Activated CD8-positive, alpha-beta memory T cell treated with anti-CD3 and anti-CD28 coated beads for 24 hours (primary cell): ENCODE results near the gene SLC12A3.
A peak's percentile ranks its signal among the peaks of the same experiment; 100 is the strongest.
"Not testable (repeated sequence)": the region's sequence is repeated elsewhere in the genome, so short reads cannot be mapped to it uniquely, and the experiment has no call there.

Experiments
- DNase-seq: peaks from one replicate; pipeline ENCODE4 v3.0.0-alpha.2; 2020

Gene SLC12A3

DNA sequence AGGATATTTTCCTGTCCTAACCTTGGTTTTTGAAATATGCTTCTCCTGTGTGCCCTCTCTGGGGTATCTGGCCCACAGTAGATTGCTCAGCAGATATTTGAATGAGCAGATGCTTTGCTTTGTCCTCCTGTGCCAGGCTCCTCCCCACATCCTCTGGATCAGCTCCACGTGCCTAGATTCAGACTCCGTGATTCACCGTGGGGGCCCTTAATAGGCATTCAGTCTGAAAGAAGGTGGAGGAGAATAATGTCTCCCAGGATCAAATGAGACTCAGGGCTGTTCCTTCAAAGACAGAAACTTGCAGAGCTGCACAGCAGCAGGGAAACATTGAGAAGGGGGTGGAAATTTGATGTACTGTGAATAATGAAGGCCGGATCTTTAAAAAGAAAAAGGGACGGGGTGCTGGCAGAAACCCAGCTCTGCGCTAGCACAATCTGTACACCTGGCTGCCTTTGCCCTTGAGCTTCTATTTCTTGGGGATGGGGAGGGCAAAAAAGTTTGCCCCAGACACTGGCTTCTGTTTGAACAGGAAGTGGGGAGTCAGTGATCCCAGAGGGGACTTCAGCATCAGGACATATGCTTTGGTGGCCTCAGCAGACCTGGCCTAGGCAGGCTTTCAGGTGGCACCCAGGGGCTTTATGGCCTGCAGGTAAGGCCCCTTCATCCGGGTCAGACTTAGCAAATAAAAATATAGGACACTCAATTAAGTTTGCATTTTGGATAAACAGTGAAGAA, 15.9 kb upstream of the SLC12A3 start:
- DNase-seq: no peak

DNA sequence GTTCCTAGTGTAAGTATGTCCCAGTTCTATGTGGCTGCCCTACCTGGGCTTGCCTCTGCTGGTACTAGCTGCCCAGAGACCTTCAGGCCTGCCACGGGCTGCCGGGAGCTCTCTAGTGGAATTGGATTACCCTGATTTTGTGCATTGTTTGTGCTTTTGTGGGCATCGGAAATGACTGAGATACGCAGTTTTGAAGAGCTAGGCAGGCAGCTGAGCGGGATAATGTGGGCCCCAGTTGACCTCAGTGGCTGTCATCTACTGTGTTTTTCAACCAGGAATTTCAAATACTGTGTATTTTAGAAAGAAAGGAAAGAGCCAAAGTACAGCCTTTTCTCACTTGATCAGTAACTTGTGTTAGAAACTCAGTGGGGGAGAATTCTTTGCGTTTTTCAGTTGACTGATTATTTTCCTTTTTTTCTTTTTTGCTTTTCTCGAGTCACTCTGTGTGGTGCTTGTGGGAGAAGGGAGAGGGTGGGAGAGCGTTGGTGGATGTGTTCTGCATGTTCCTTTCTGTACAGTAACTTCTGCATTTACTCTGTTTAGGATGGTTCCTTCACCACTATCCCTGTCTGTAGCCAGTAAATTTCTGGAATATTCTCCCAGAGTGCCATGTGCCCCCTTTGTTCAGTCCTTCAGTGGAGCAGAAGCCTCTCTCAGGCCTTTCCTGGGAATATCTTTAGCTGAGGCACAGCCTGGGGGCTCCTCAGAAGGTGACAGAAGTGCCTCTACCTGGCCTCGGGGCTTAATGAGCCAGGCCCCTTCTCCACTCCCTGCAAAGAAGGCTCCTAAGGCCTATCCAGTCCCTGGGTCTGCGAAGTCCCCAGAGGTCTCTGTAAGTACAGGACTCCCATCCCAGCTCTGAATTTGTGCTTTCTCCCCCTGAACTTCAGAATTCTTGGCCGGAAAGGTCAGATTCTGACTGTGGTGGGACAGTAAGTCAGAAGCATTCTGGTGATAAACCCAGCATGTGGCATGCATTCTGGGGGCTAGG, 15.0 kb upstream of the SLC12A3 start:
- DNase-seq: no peak

DNA sequence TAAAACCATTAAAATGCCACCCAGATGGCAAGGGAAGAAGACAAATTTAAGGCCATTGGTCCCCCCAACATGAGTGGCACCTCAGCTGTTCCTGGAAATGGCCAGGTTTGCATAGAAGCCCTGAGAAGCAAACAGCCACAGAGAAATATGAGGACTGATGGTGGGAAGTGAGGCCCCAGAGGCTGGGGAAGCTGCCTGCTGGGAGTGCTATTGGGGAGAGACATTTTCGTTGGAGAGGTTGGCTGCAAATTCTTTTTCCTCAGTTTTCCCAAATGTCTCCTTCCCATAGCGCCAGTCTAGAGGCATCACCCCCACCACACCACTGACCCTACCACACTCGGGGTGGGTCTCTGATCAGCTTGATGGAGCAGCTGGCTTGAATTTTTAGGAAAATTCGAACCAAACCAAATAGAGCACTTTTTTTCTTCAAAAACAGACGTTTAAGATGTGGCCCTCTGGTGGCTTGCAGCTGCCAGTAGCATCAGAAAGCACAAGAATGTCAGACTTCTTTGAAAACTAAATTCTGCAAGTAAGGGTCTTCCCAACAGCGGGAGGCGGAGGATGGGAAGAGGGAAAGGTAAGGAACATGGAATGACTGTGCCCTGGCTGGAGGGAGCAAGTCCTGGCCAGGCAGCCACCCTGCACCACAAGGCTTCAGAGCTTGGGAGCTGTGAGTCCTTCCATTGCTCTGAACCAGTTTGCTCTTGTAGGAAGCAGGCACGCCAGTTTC, 13.2 kb upstream of the SLC12A3 start:
- DNase-seq: no peak

DNA sequence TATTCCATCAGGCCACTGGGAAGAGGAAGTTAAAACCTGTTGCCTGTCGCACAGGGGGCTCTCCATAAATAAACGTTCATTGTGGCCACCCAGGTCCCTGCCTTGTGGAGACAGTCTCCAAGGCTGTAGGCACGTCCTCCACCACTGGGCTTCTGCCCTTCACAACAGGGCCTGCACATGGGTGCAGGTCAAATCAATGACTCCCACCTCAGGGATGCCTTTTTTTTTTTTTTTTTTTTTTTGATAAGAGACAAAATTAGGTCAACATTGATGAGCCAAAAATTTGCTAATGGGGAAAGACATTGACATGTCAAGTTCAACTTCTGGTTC, 12.6 kb upstream of the SLC12A3 start:
- DNase-seq: no peak

DNA sequence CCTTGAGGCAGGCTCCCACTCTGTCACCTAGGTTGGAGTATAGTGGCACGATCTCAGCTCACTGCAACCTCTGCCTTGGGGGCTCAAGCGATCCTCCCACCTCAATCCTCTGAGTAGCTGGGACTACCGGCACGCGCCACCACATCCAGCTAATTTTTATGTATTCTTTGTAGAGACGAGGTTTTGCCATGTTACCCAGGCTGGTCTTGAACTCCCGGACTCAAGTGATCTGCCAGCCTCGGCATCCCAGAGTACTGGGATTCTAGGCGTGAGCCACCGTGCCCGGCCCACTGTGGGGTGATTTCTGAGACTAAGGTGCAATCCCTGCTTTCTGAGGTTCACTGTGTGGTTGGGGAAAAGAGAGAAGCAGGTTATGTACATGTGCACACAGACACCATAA, 12.0 kb upstream of the SLC12A3 start:
- no peak for DNase-seq

DNA sequence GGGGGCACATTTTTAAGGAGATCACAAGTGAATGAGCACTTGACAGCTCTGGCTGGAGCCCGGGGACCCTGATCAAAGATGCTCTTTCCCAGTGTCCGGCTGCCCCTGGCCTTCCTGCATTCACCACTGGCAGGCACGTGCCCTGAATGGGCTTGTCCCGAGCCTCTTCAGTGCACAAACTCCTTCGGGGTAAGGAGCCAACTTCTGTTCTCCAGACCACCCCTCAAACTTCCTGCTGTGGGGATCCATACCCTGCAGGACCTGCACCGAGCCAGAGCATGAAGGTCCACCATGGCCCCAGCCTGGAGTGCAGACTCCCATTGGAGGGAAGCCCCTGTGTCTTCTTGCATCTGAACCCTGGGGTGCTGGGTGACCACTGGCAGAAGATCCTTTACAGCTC, 9.8 kb upstream of the SLC12A3 start:
- DNase-seq: no peak

DNA sequence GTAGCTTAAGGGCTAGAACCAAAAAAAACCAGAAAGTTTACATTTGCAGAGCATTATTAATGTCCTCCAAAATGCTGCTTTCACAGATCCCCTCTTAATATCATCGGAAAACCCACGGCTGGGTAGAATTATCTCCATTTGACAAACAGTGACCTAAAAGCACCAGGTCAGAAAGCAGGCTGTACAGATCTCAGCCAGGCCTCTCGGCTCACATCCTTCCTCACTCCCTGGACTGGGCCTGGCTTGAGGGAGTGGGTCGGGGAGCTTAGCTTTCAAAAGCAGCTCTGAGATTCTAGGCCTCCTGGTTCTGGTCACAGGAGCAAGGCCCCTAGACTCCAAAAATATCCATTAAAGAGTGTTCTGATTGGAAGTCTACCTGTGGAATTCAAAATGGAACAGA, 9.1 kb upstream of the SLC12A3 start:
- no peak for DNase-seq

DNA sequence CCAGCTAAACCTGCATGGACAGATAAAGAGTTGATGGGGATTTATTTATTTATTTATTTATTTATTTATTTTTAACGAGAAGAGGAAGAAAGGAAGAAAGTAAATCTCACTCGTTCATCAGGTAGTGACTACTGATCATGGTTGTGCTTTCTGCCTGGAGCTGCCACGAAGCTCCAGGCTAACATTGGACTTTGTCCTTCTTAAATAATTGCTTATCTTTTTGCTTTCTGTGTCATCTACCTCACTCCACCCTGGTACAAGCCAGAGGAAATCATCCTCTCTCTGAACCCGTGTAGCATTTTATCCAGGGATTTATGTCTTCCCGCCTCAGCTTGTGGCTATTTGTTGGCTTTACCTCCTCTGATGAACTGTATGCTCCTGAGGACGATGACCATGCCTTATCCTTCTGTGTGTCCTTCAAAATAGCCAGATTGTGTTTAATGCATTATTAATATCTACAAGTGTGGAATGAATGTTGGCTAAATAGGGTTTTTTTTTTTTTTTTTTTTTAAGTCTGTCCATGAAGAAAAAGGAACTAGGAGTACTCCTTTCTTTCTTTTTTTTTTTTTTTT, 8.0 kb upstream of the SLC12A3 start:
- DNase-seq: no peak

DNA sequence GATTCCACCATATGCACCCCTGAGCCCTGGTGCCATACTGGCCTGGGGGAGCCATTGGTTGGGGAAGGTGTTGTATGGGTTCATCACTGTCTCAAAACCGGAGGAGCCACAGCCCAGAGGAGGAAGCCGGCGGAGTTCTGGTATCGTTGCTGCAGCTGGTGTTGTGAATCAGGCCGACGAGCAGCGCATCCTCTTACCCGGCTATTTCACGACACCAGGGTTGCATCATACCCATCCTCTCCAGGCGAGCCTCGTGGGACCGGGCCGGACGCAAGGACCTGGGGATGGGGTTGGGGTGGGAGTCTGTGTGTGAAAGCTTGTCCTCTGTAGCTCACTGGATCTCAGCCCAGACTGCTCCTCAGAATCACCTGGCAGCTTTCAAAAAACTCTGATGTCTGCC, 6.6 kb upstream of the SLC12A3 start:
- DNase-seq: no peak

DNA sequence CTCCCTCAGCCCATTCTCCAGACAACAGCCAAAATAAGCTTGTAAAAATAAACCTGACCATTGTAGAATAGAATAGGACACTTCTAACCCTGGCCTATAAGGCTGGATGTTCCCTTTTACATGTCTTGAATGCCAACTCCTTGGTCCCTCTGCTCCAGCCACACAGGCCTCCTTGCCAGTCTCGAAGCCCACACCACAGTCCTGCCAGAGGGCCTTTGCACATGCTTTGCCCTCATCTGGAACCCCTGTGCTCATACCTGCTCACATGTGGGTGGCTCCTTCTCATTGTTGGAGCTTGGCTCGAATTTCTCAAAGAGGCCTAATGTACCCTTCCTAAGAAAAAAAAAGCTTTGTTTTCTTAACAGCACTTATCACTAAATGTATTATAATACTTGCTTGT, 5.4 kb upstream of the SLC12A3 start:
- no peak for DNase-seq

DNA sequence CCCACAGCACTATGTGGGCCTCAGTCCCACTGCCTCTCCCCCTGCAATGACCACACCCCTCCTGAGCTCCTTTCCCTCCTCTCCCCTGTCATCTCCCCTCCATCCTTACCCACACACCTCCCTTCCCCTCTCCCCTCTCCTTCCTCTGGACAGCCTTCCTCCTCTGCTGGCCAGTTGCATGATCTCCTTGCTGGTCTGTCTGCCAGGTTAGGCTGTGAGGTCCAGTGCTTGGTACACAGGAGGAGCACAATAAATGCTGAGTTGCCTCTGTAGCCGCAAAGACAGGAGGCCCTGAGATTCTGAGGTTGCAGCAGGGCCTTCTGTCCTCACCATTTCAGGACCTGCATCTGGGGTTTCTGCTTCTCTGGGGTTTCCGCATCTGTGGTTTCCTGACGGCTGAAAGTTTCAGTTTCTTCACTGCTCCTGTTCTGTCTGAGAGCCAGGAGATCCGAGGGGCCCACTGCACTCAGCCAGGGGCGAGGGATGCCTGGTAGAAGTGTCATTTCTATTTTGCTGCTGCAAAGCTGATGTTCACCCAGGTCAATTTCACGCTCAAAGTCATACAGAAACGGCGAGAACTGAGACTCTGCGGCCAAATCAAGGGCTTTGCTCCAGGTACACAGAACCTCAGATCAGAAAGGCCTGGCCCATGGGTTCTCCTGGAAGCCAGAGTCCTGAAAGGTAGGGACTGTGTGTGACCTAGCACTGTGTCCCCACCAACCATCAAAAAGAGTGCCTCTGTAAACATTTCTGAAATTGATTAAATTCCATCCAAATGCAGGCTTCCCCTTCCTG, 4.6 kb upstream of the SLC12A3 start:
- DNase-seq: no peak

DNA sequence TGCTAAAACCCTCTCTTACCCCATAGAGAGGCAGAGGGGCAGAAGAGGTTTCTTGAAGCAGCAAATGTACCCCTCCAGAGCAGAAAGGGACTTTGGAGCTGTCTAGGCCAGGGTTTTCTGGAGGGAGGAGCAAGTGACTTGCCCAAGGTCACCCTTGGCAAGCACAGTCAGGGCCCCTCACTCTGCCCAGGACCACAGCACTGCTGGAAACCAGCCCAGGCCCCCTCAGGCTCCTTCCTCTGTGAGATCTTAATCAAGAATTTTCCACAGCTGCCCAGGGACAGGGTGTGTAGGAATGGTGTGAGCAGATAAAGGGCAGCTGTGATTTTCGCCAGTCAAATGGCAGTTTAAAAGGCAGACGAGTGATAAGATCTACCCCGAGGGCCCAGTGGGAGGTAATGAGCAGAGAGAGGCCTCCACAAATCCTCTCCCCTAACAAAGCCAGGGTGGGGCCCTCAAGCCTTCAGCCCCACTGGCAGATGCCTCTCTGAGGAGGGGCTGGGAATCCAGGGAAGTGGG, 3.9 kb upstream of the SLC12A3 start:
- no peak for DNase-seq

DNA sequence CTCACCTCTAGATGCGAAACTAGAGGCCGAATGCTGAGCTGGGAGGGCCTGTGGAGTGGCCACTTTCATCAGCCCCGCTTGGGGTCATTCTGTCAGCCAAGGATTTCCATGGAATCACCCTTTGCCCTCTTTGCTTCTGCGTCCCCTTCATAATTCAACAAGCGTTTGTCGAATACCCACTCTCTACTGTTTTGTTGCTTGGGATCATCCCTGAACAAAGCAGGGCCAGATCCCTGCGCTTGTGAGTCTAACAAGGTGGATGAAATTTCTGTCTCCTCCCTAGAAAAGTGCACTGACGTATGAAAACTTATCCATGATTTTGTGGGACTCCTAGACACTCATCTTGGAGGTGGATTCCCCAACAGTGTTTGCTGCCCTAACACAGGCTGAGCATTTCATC, 3.3 kb upstream of the SLC12A3 start:
- no peak for DNase-seq

DNA sequence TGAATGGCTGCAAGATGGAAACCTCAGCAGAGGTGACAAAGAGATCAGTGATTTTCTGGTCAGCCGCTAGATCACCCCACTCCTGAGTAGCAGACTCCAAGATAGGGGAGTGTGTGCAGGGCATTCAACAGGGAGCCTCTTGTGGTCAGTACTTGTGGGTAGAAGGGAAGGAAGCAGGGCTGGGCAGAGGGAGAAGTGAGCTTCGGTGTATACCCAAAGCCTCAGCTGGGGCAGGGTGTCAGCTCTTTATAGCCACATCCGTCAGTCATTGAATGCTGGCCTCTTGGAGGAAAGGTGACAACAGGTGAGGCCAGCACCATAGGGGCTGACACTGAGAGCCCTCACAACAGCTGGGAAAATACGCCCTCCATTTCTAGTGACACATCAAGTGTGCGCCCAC, 2.2 kb upstream of the SLC12A3 start:
- DNase-seq: no peak

DNA sequence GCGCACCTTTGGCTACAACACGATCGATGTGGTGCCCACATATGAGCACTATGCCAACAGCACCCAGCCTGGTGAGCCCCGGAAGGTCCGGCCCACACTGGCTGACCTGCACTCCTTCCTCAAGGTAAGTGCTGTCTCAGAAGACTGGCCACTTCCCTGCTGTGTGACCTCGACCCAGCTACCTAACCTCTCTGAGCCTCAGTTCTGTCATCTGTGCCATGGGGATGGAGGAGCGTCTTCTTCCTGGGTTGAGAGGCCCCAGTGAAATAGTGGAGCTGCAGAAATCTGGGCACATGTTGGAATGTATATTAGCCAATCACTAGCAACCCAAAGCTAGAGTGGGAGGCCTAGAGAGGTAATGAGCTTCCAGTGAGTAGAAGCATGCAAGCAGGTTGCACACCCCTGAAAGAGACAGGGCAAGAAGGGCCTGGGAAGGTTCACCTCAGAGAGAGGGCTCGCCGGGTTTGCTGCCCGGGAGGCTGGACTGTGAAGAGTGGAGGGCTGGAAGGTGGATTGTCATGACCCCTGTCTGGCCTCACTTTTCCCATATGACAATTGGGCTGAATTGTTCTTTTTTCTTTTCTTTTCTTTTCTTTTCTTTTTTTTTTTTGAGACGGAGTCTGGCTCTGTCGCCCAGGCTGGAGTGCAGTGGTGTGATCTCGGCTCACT, 521 bp downstream of the SLC12A3 start:
- no peak for DNase-seq

DNA sequence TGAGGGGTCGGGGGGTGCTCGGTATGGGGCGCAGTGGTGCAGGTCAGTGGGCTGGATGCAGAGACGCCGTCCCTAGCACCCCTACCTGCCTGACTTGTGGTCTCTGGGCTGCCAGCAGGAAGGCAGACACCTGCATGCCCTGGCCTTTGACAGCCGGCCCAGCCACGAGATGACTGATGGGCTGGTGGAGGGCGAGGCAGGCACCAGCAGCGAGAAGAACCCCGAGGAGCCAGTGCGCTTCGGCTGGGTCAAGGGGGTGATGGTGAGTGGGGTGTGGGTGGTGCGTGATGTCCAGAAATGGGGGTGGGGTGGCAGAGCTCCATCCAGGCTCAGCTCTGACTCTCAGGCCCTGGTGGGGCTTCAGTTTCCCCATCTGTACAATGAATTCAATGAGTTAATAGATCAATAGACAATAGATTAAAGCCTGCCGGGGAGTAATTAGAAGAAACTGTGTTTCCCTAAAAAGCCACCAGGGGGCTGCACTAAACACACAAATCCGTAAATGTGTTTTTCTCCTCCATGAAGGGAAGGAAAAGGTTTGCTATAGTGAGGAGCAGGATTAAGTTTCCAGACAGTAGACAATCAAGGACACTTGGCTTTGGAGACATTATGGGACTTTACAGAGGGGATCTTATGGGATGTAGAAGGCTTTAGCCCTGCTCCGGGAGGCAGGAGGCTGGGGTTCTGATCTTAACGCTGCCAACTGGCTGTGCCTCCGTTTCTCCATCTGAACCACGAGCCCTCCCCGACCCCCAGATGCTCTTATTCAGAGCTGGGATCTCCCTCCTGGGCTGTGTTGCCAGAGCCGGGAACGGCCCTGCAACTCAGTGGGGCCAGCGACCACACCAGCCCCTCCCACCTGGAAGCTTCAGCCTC, 2.2 kb downstream of the SLC12A3 start:
- peak; percentile 62 for DNase-seq

DNA sequence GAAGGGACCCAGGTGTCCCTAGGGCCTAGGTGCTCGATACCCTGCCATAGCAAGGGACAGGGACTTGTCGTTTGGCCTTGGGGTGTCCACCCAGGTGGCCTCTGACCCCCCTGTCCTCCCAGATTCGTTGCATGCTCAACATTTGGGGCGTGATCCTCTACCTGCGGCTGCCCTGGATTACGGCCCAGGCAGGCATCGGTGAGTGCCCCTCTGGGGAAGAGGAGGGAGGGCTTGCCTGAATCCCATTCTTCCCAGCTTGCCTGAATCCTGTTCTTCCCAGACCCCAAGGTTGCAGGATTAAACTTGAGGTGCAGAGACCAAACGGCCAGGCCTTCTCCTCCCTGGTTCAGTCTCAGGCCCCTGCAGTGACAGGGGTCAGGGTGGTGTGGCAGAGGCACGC, 3.2 kb downstream of the SLC12A3 start:
- no peak for DNase-seq

DNA sequence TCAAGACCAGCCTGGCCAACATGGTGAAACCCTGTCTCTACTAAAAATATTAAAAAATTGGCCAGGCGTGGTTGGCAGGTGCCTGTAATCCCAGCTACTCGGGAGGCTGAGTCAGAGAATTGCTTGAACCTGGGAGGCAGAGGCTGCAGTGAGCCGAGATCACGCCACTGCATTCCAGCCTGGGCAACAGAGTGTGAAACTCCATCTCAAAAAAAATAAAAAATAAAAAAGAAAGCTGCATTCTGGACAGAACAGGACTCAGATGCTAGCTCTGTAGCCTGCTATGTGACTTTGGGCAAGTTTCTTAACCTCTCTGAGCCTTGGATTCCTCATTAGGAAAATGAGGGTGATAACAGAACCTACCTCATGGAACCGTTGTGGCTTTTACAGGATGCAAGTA, 3.8 kb downstream of the SLC12A3 start:
- DNase-seq: not testable (repeated sequence)

DNA sequence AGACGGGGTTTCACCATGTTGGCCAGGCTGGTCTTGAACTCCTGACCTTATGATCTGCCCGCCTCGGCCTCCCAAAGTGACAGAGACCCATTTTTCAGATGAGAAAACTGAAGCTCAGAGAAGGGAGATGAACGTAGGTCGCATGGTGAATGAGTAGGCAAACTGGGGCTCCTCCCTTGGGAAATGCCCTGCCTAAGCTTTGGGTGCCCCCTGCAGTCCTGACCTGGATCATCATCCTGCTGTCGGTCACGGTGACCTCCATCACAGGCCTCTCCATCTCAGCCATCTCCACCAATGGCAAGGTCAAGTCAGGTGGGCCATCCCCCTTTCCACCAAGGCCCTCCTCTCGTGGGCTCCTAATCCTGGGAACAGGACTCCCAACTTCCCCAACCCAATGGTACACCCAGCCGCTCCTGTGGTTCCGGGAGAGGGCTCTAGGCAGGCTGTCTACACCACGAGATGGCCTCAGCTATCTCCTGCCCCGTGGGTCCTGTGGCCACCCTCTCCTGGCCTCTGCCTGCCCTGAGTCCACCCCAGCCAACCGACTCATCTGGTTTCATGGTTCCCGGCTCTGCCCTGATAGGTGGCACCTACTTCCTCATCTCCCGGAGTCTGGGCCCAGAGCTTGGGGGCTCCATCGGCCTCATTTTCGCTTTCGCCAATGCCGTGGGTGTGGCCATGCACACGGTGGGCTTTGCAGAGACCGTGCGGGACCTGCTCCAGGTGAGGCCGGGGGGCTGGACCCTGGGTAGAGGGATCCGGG, 4.7 kb downstream of the SLC12A3 start:
- no peak for DNase-seq
